ENCODE data around the gene DOCK1.
"Not testable (repeated sequence)": the region's sequence is repeated elsewhere in the genome, so short reads cannot be mapped to it uniquely, and the experiment has no call there.

DOCK1 gene

DNA sequence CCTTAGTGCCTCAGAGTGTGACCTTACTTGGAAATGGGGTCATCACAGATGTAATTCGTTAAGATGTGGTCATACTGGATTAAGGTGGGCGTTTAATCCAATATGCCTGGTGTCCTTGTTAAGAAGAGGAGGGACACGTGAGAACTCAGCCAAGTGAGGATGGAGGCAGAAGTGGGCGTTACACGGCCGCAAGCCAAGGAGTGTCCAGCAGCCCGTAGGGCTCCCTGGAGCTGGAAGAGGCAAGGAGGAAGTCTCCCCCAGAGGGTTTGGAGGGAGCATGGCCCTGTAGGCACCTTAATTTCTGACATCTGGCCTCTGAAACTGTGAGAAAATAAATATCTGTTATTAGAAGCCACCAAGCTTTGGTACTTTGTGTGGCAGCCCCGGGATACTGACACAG is 21.3 kb downstream of the DOCK1 start:
- no peak for DNase-seq

DNA sequence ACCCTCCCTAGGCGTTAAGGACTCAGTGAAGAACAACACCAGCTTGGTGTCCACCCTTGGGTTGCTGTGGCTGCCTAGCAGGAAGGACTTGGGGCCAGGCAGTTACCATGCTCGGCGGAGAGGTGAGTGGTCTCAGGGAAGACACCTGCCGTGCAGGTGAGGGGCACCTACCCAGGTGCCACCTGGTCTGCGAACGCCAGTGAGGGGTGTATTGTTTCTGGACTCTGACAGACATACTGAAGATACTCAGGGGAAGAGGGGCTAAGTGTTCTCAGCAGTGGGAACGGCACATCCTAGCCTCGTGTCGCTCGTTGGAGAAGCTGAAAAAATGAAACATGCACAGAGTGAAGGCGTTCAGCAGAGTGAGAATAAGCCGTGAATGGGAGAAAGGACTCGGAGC is 22.6 kb downstream of the DOCK1 start:
- no peak for DNase-seq

DNA sequence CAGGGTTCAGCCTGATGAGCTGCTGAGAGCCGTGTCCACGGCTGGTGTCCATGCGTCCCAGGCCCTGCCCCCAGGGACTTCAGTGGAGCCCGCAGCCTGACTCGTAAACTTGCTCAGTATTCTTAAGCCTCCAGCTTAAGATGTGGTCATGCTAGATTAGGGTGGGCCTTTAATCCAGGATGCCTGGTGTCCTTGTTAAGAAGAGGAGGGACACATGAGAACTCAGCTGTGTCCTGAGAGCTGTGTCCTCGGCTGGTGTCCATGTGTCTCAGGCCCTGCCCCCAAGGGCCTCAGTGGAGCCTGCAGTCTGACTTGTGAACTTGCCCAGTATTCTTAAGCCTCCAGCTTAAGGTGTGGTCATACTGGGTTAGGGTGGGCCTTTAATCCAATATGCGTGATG is 23.0 kb downstream of the DOCK1 start:
- DNase-seq = no peak

DNA sequence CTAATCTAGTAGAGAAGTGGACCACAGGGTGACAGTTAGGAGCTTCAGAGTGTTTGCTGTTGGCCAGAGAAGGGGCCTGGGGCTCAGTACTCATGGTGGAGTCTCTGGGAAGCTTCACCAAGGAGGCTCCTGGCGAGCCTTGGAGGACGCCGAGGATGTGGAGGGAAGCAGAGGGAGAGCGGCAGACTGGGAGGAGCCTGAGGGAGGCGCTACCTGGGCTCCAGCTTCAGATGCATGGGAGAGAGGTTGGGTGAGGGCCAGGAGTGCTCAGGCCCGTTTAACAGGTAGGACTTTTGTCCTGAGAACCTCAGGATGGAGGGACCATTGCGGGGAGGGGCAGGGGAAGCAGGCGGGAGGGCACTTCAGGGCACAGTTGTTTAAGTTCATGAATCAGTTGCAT is 24.2 kb downstream of the DOCK1 start:
- DNase-seq = no peak

DNA sequence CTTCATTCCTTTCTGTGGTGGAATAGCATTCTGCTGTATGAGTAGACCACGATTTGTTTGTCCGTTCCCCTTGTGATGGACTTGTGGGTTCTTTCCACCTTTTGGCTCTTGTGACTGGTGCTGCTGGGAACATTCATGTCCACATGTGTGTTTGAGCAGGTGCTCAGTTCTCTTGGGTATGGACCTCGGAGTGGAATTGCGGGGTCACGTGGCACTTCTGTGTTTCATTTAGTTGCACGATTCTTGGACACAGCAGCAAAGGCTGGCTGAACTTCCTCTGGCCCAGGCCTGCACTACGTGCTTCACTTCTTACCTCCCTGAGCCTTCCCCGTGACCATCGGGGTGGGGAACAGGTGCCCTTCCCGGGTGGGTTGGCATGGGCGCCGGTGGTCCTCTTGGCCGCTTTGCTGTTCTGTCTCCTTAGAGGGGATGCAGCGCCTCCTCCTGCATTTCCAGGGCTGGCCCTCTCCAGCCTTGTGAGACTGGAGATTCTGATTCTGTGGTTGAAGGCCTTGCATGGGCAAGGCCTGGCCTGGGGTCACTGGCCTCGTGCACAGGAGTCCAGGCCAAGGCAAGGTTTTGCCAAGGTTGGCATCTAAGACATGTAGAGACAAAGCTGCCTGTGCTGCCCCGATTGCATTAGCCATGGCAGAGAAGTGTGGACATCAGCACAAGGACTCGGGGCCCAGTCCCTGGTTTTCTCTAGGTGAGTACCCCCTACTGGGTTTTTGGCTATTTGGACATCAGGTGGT is 25.1 kb downstream of the DOCK1 start:
- DNase-seq = no peak

DNA sequence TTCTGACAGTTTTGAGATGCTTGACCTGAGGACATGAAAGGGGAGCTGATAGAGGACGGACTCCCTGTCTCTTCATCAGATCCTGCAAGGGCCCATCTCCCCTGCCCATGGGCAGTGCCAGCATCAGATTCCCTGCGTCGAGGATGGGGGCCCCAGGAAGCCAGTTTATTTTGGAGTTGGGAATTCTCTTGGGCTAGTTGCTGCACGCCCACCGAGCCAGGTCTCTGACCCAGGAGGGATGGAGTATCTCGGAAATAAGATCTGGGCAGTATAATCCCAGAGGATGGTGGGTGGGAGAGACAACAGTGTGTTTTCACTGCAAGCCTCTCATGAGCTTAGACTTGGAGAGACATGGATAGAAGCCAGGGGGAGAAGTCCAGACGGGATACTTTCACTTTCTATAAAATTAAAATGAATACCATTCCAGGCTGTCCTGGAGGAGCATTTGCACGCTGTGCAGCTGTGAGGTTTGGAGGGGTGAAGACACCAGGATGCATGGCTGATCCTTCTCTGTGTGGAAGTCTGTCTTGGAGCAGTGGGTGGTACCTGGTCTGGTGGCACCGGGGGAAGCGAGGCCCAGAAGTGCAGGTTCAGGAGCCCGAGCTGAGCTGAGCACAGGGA is 25.8 kb downstream of the DOCK1 start:
- no peak for DNase-seq

DNA sequence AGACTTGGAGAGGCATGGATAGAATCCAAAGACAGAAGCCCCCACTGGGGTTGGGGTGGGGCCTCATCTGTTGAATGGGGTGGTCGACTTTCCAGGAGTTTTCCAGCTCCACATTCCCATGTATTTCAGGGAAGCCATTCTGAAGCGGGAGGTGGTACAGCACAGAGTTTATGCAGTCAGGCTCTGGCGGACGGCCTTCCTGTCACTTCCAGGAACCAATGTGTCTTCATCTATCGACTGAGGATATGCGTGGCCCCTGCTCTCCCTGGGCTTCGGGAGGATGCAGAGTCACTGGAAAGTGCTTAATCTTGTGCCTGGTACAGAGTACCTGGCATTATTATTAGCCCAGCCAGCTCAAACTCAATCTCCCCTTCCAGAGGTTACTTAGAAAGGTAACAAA is 26.3 kb downstream of the DOCK1 start:
- DNase-seq = no peak

DNA sequence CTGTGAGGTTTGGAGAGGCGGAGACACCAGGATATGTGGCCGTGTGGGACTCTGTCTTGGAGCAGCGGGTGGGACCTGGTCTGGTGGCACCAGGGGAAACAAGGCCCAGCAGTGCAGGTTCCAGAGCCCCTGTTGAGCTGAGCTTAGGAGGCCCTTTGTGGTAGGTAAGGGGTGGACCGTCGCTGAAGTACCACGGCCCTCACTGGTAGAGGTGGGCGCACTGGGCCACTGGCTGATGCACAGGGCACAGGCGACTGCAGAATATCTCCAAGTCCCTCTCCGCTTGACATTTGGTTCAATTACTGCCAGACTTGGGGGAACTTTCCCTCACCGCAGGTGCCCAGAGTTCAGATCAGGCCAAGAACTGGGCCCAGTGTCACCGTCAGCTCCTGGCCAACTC is 27.3 kb downstream of the DOCK1 start:
- no peak for DNase-seq

DNA sequence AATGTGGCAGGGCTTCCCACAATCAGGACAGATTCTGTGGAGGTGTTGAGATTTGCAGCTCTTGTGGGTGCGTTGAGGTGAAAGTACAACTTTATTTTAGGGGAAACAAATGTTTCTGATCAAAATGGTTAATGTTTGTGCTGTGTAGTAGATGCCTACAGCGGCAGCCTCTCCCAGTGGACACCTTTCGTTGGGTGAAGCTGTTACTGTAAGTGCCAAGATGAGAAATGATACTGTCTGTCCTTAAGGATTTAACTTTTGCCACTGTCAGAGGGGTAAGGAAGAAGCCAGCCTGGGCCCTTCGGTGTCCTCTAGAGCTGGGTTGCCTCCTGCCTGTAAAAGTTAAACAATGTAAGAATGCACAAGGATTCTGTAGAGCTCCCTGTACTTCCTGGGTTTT is 27.9 kb downstream of the DOCK1 start:
- no peak for DNase-seq

DNA sequence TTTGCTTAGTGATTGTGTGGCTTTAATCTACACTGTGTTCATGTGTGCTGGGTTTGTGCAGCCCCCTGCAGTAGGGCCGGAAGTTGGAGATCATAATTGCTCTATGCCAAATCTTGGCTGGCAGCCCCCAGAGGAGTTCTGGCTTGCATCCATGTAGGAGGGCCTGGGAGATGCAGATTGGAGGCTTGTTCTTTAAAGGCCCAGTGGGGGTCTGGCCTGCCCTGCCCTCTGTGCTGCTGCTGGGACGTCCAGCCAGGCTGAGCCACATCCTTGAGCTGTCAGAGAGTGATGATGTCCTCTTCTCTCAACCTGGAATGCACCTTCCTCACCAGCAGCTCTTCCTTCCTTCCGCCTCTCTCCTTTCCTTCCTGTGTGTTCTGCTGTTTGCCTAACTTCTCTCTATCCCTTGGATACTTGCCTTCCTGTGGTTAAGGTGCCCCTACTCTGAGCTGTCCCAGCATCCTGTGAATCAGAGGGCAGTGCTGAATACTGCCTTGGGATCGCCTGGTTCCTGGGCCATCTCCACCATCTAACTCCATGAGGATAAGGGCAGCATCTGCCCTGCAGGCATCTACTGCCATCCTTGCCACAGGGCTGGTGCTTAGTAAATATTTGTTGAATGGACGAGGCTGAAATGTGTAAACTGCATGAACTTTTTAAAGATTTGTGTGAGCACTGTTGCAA is 30.2 kb downstream of the DOCK1 start:
- DNase-seq = no peak

DNA sequence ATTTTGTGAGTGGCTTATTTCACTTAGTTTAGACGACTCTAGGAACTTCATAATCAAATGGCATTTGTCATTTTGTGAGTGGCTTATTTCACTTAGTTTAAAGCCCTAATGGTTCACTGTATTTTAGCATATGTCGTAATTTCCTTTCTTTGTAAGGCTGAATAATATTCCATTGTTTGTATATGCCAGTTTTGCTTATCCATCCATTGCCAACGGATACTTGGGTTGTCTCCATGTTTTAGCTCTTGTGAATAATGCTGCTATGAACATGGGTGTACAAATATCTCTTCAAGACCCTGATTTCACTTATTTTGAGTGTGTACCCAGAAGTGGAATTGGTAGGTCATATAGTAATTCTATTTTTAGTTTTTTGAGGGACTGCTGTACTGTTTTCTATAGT is 31.8 kb downstream of the DOCK1 start:
- no peak for DNase-seq

DNA sequence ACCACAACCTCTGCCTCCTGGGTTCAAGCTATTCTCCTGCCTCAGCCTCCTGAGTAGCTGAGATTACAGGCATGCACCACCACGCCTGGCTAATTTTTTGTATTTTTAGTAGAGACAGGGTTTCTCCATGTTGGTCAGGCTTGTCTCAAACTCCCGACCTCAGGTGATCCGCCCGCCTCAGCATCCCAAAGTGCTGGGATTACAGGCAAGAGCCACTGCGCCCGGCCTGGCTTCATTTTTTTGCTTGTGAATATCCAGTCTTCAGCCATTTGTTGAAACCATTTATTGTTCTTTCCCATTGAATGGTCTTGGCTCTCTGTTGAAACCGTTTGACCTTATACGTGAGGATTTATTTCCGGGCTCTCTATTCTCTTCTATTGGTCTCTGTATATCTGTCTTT is 32.9 kb downstream of the DOCK1 start:
- not testable (repeated sequence) for DNase-seq

DNA sequence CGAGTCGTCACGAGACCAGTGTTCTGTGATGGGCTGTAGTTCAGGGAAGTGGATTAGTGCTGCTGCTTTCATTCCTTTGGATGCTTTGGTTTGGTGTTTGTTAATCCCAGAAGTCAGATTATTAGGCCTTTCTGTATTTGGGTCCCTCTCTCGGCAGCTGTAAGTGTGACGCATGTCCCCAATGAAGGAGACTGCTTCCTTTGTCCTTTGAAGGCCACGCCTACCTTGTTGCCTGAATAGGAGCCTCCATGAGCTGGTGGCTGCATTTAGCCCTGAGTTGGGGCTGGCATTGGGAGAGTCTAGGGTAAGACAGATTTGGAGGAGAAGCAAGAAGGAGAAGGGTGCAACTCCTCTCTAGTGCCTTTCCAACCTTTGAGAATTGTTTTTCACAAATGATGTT is 34.5 kb downstream of the DOCK1 start:
- DNase-seq = no peak

DNA sequence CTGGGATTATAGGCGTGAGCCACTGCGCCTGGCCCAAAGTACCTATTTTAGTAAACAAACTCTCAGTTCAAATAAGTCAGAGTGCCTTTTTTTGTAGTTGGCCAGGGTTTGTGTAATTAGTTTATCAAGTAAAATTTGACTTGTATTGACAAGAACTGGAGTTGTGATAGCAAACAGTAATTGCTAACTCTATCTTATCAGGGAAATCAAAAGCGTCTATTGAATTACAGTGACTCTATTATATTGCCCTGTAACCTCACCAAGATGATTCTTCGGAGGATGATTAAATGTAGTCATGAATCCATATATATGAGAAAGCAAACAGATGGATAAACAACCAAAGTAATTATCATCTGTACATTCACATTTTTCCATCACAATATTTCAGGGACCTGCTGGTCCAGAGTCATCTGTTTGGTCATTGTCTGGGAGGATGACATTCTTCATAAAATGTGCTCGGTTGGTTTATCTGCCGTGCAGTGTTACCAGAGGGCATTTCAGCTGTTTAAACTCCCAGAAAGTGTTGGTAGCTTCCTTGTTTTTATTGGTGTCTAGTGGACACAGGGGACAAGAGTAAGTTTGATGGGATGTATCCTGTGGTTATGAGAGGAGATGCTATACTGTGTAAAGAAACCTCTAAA is 35.6 kb downstream of the DOCK1 start:
- DNase-seq = no peak

DNA sequence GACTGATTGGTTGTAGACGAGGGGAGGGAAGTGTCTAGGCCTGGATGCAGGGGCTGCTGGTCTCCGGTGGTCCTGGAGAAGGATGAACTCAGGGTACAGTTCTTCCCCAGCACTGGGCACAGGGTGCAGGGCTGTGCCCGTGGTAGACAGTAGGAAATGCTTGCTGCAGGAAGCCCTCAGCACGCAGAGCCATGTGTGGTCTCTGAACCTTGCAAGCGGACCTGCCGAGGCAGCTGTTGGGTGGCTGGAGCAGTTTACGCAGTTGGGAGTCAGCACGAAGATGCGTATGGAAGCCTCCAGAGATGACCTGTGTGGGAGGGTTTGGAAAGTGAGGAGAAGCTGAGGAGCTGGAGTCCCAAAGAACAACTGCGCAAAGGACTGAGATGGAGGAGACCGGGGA is 39.0 kb downstream of the DOCK1 start:
- DNase-seq = no peak

DNA sequence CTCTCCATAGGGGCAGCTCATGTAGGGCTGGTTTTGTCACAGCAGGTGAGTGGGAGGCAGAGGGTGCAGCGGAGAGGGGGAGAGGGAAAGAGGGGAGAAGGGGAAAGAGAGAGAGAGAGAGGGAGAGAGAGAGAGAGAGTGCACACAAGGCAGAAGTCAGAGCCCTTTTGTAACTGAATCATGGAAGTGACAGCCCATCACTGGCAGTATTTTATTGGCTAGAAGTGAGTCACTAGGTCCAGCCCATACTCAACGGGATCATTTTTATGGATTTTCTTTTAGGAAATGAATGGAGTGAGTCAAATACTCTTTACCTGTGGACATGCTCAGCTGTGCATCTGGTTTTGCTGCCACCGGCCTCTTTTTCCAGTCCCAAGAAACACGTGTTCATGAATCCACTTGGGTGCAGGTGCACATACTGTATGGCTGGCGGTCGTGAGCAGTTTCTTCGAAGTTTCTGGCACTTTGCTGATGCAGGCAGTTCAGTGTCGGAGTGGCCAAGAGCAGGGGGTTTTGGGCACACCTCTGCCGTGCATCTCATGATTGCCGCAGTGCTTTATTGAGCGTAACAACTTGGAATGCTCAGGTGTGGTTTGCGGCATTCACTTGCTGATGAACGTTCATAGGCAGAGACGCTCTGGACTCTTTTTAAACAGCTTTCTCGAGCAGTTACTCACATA is 40.3 kb downstream of the DOCK1 start:
- DNase-seq = no peak

DNA sequence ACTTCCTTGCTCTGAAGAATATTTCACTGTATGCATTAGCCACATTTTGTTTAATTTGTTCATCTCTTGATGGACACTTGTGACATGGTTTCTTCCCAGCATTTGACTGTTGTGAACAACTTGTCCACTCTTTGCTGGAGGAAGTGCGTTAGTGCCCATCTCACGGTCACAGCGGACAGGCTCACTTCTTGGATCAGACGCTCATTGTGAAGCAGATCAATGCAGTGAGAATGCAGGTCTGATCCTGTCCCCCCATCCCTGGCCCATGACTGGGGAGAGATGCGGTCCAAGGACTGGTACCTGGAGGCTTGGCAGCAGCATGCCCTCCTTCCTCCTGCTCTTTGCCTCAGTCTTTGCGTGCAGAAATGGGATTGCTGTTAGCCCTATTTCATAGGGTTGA is 41.5 kb downstream of the DOCK1 start:
- no peak for DNase-seq

DNA sequence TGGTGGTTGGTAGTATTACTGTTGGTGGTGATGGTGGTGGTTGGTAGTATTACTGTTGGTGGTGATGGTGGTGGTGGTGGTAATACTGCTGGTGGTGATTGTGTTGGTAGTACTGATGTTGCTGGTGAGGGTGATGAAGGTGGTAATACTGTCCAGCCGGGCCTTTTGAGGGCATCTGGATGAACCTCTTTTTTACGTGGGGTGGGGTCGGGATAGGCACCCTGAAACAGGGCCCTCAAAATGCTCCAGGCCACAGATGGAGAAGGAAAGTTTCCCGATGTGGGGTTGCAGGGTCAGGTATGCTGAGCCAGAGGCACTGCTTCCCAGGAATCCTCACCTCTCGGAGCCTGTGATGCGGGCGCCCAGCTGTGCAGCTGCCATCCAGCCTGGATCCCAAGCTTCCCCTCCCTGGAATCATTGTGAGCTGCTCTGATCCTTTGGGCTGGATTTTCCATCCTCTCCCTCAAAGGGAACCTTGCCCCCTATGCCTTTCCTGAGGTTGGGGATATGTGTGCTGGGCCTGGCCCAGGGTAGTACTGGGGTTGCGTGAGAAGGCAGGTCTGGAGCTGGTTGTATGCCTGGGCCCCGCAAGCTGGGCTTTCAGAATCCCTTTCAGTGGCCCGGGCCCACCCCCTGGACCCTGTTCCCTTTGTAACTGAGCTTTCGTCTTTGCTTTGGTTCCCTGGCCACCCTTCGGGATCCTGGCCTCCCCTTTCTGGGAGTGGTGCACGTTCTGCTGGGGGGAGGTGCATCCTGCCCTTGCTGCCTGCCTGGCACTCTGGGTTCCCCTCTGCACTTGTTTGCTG is 43.3 kb downstream of the DOCK1 start:
- no peak for DNase-seq

DNA sequence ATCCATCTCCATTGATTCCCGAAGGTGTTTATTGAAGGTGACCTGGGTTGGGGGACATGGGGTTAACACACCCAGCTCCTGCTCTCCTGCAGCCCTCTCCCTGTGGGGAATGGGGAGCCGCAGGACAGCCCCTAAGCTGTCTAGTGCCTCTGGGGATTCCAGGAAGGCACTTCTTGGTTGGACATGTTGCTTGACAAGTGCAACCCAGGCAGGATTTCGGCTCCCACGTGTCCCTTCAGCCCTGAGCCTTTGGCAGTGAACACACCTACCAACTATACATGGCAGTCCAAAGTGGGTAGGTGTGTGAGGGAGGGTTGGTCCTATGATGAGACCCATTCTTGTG is 43.9 kb downstream of the DOCK1 start:
- no peak for DNase-seq

DNA sequence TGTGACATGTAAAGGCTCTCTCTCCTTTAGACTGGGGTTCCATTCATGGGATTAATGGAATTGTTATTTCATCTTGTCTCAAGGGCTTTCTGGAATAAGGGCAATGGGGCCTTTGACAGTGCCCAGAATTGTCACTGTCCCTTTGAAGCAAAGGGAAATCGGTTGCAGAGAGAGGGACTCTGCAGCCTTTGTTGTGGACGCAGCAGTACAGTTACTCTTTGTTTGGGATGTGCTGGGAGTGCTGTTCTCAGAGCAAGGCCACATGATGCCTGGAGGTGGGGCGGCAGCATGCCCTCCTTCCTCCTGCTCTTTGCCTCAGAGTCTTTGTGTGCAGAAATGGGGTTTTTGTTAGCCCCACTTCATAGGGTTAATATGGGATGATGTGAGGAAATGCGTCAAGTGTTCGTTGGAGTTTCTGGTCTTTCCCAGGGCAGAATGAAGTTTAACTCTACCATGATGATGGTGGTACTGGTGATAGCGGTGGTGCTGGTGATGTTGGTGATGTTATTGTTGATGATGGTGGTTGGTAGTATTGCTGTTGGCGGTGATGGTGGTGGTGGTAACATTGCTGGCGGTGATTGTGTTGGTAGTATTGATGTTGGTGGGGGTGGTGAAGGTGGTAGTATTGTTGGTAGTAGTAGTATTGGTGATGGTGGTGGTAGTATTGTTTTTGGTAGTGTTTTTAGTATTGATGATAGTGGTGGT is 45.3 kb downstream of the DOCK1 start:
- DNase-seq = no peak

DNA sequence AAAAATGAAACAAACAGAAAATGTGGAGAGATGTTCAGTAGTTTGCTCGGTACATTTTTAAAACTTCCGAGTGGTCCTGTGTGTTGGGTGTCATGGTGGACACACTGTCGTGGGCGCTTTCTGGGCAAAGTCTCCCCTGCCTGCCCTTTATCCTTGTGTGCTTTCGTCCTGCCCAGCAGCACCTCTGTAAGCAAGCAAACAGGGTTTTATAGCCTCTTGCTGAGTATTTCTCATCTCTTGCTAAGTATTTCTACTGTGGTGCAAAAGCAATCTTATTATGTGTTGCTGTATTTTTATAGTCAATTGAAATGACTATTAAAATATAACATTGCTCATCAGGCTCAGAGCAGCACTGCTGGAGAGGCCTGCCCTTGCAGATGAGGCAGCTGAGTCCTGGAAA is 48.7 kb downstream of the DOCK1 start:
- no peak for DNase-seq

DNA sequence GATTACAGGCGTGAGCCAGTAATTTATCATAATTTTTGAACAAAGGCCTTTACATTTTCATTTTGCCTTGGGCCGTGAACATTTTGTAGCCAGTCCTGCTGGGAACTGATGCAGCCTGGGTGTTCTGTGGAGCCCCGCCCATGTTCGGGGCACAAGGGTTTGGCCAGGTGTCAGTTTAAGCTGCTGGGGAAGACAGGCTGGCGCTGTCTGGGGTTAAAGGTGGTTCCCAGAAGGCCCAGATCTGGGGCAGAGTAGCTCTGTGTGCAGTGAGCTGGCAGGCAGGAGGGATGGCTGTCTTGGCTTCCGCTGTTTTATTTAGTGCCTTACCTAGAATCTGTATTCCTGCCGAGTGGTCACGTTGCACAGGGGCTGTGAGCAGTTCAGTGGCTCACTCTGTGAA is 50.2 kb downstream of the DOCK1 start:
- no peak for DNase-seq
